ENCODE measurements around the gene ABHD17A. TPM values are rescaled to one million over a fixed set of nuclear protein-coding genes. Genes with fewer than 3 reads are reported as not detected.

Gene ABHD17A
- total and polyA plus RNA-seq, 9 of the 15 experiments (the other 6 are each of a cell fraction or from before 2014, with no cell fraction given): 0.04 to 135 (median 21.8) TPM; not detected in 1

GRCh38 chr19:1905110-1905862 is 20.0 kb upstream of the ABHD17A start, which contains the start of the genes ADAT3 and SCAMP4 (continued):
- peak; percentile 90 for TF ChIP-seq ARID4B (CRISPR knock-in tag; IDR thresholded peaks at IDR 0.05)
- no peak for TF ChIP-seq TAF9B (IDR thresholded peaks at IDR 0.05; ENCODE audit: partially characterized antibody)
- peak; percentile 99 for TF ChIP-seq NR2C1 (IDR thresholded peaks at IDR 0.05)
- peak; percentile 99 for TF ChIP-seq NR2C1 (tag; IDR thresholded peaks at IDR 0.05)
- no peak for TF ChIP-seq ILF3 (IDR thresholded peaks at IDR 0.05; ENCODE audit: borderline replicate concordance)
- peak; percentile 55 for TF ChIP-seq HMGN3 (IDR thresholded peaks at IDR 0.05; ENCODE audit: borderline replicate concordance, extremely low read depth, insufficient read length, low read depth, low read length)
- TF ChIP-seq GTF3C2 (IDR thresholded peaks at IDR 0.05; ENCODE audit: borderline replicate concordance, extremely low read depth, insufficient read length): peak; percentile 99
- no peak; the same call in 1 of the 2 replicates for TF ChIP-seq NKRF (IDR thresholded peaks at IDR 0.05; ENCODE audit: borderline replicate concordance)
- peak; percentile 64 for TF ChIP-seq SMAD4 (CRISPR knock-in tag; conservative IDR thresholded peaks at IDR 0.05)
- TF ChIP-seq BMI1 (IDR thresholded peaks at IDR 0.05; ENCODE audit: low read length): no peak
- no peak for TF ChIP-seq ZNF140 (CRISPR knock-in tag; IDR thresholded peaks at IDR 0.05)
- TF ChIP-seq HNRNPH1 (optimal IDR thresholded peaks at IDR 0.05; ENCODE audit: low read depth, low read length): no peak
- no peak for TF ChIP-seq FOXA3 (CRISPR knock-in tag; conservative IDR thresholded peaks at IDR 0.05 in 1 of 2, IDR thresholded peaks at IDR 0.05 in 1 of 2)

Data from K562 (cell line).